Caco-2 (cell line): ENCODE results near the gene SYTL2. TPM values are rescaled to one million over a fixed set of nuclear protein-coding genes. Genes with fewer than 3 reads are reported as not detected.

Source experiments
- BruUV-seq: library from RNA; stranded (reverse); fragments of 400-500 nt; replicated peaks from 2 replicates; lab custom pipeline; 2021; lab: Mats Ljungman, UMichigan
- CTCF ChIA-PET: fragments of 300-600 bp; sonication (Branson Sonifier 250); formaldehyde crosslinking; loops from one replicate; lab custom pipeline; 2022; ENCODE audit warnings: antibody characterized with exemption; lab: Charles Lee
- POLR2A ChIA-PET: fragments of 300-600 bp; sonication (Branson Sonifier 250); formaldehyde crosslinking; loops from one replicate; lab custom pipeline; 2022; ENCODE audit warnings: antibody characterized with exemption; lab: Charles Lee
- DNase-seq, 2 experiments: peaks; one replicate each; pipeline versions ENCODE4 v3.0.0 to v3.0.0-alpha.2; 2020 to 2022
- H3K27me3 ChIP-seq: replicated peaks from 2 replicates; pipeline ENCODE4 v1.6.0; 2011; ENCODE audit warnings: low read length; ENCODE audit not compliant: control insufficient read depth, insufficient read depth
- H3K36me3 ChIP-seq: 2 replicates; pipeline ENCODE4 v1.5.1; 2011; ENCODE audit warnings: low read length; ENCODE audit not compliant: control insufficient read depth, insufficient read depth
- H3K4me1 ChIP-seq: fragments of 250-450 bp; sonication (Bioruptor Pico); 2 replicates; pipeline ENCODE4 v1.5.1; 2020; ENCODE audit warnings: mild to moderate bottlenecking
- H3K4me3 ChIP-seq: 2 replicates; pipeline ENCODE4 v1.5.1; 2011; ENCODE audit warnings: low read depth, mild to moderate bottlenecking, control low read depth, low read length
- H3K9me3 ChIP-seq: fragments of 250-450 bp; sonication (Bioruptor Pico); 2 replicates; pipeline ENCODE4 v1.5.1; 2020; ENCODE audit warnings: mild to moderate bottlenecking, moderate library complexity
- H3K27ac Mint-ChIP-seq: one replicate; pipeline ENCODE4 v1.8.0; 2022; ENCODE audit warnings: mixed read lengths; ENCODE audit not compliant: unreplicated experiment
- H3K27me3 Mint-ChIP-seq: one replicate; pipeline ENCODE4 v1.8.0; 2022; ENCODE audit warnings: mixed read lengths; ENCODE audit not compliant: insufficient read depth, unreplicated experiment
- H3K36me3 Mint-ChIP-seq: one replicate; pipeline ENCODE4 v1.8.0; 2022; ENCODE audit warnings: mild to moderate bottlenecking, mixed read lengths; ENCODE audit not compliant: insufficient read depth, unreplicated experiment
- H3K4me1 Mint-ChIP-seq: one replicate; pipeline ENCODE4 v1.8.0; 2022; ENCODE audit warnings: low read depth, mixed read lengths; ENCODE audit not compliant: unreplicated experiment
- H3K4me3 Mint-ChIP-seq: one replicate; pipeline ENCODE4 v1.8.0; 2022; ENCODE audit warnings: mild to moderate bottlenecking, moderate library complexity, mixed read lengths; ENCODE audit not compliant: unreplicated experiment
- H3K9me3 Mint-ChIP-seq: one replicate; pipeline ENCODE4 v1.8.0; 2022; ENCODE audit warnings: mixed read lengths; ENCODE audit not compliant: unreplicated experiment
- intact Hi-C: fragments of 100-400 bp; cut with micrococcal nuclease; formaldehyde crosslinking; loops from one replicate; pipeline ENCODE4 v1.10.0; 2022; ENCODE audit not compliant: unreplicated experiment
- total RNA-seq: library from RNA; stranded (reverse); gene quantifications from 2 replicates; pipeline ENCODE4 v1.2.3, GENCODE V29; 2022
- TF ChIP-seq, protein P1 (sequence below), 2 experiments: fragments of 200-600 bp in 1 of 2; IDR thresholded peaks; 1 replicate in 1 of 2; 2 replicates in 1 of 2; pipeline versions ENCODE4 v1.5.1 to v1.8.0; 2011 to 2022; ENCODE audit warnings: antibody characterized with exemption in 1 of 2, control low read depth in 1 of 2, inconsistent platforms in 1 of 2, low read depth in 1 of 2, low read length in 1 of 2, mild to moderate bottlenecking in 1 of 2, moderate library complexity in 1 of 2; ENCODE audit not compliant: insufficient read depth in 1 of 2, severe bottlenecking in 1 of 2, unreplicated experiment in 1 of 2

The SYTL2 gene
- total RNA-seq, 1 experiment from 2014 or later, result 110 TPM

DNA sequence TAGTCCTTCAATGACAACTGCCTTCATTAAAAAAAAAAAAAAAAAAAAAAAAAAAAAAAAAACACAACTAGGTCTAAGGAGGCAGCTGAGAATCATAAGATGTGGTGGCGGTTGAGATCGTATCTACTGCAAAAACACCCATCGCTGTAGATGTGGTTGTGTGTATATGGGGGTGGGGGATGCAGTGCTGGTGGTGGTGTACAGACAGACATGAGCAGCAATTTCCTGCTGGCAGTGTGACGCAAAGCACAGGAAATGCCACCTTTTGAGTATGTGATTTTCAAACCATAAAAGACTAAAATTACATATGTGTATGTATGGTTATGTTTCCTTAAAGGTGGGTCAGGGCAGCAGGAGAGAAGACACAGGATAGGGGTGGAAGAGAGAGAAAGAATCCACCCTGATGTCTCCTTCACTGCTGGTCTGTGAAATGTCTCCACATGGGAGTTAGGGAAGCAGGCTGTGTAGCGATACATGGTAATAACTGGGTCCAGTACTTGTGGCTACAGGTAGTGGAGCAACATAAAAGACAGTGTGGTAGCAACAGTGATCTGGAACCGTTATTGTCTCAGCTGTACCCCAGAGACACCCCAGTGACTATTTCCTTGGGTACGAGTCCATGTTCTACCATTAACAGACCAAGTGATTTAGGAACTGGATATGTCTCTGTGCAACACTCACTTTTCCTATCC is 57.9 kb downstream of the SYTL2 start:
- Mint-ChIP-seq H3K9me3 (no peaks in the 10 kb centered on the region), H3K4me1 (peaks cover 23% of the 10 kb centered on the region), H3K27me3 (no peaks in the 10 kb centered on the region), H3K4me3 (no peak overlapping the region), H3K36me3 (peaks cover 52% of the 10 kb centered on the region), H3K27ac (no peak overlapping the region)
- POLR2A ChIA-PET, result no interaction called here
- peaks cover 3% of the 10 kb centered on the region for H3K36me3 ChIP-seq
- intact Hi-C loops, result no loop called here
- TF ChIP-seq, protein P1, sequence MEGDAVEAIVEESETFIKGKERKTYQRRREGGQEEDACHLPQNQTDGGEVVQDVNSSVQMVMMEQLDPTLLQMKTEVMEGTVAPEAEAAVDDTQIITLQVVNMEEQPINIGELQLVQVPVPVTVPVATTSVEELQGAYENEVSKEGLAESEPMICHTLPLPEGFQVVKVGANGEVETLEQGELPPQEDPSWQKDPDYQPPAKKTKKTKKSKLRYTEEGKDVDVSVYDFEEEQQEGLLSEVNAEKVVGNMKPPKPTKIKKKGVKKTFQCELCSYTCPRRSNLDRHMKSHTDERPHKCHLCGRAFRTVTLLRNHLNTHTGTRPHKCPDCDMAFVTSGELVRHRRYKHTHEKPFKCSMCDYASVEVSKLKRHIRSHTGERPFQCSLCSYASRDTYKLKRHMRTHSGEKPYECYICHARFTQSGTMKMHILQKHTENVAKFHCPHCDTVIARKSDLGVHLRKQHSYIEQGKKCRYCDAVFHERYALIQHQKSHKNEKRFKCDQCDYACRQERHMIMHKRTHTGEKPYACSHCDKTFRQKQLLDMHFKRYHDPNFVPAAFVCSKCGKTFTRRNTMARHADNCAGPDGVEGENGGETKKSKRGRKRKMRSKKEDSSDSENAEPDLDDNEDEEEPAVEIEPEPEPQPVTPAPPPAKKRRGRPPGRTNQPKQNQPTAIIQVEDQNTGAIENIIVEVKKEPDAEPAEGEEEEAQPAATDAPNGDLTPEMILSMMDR (IDR thresholded peaks at IDR 0.05; ENCODE audit: insufficient read depth in 1 of 2, low read depth in 1 of 2, low read length in 1 of 2, severe bottlenecking in 1 of 2, unreplicated experiment in 1 of 2), result no peak
- no peaks in the 10 kb centered on the region for H3K27me3 ChIP-seq
- H3K9me3 ChIP-seq, result no peaks in the 10 kb centered on the region
- no peak for DNase-seq
- no TSS peak for BruUV-seq
- CTCF ChIA-PET, result no interaction called here
- no peaks in the 10 kb centered on the region; the same call in 1 of the 2 replicates for H3K4me1 ChIP-seq
- no peak overlapping the region for H3K4me3 ChIP-seq

DNA sequence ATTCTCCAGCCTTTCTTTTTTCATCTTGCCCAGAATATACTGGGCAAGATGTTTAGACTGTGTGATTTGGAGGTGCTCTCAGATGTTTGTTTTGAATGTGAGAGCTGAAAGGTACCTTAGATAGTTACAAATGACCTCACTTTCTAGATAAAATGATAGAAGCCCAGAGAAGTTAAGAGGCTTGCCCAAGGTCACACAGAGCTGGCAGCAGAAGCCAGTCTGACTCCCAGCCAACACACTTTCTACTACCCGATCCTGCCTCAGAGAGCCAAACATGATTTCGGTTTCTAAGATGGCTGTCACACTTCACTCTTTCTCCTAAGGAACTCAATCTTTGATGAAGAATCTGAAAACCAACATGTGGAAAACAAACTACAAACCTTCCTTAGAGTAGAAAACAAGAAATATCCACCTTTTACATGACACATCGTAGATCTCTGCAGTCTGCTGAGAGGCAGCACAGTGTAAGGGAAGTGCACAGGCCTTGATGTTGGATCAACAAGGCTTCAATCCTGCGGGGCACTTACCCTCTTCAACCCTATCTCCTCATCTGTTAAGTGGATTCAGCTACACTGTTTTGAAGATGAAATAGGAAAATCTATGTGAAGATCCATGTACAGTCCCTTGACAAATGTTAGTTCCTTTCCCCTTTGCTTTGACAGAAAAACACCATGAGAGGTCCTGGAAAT is 58.6 kb downstream of the SYTL2 start:
- Mint-ChIP-seq H3K4me1 (peaks cover 20% of the 10 kb centered on the region), H3K9me3 (no peaks in the 10 kb centered on the region), H3K27ac (no peak overlapping the region), H3K36me3 (peaks cover 48% of the 10 kb centered on the region), H3K27me3 (no peaks in the 10 kb centered on the region), H3K4me3 (no peak overlapping the region)
- no peaks in the 10 kb centered on the region; the same call in 1 of the 2 replicates for H3K4me1 ChIP-seq
- ChIA-PET CTCF (no interaction called here), POLR2A (no interaction called here)
- intact Hi-C loops, result no loop called here
- peaks cover 3% of the 10 kb centered on the region for H3K36me3 ChIP-seq
- no peaks in the 10 kb centered on the region for H3K27me3 ChIP-seq
- TF ChIP-seq, protein P1 (IDR thresholded peaks at IDR 0.05; ENCODE audit: insufficient read depth in 1 of 2, low read depth in 1 of 2, low read length in 1 of 2, severe bottlenecking in 1 of 2, unreplicated experiment in 1 of 2), result no peak
- DNase-seq, result no peak
- H3K4me3 ChIP-seq, result no peak overlapping the region
- H3K9me3 ChIP-seq, result no peaks in the 10 kb centered on the region
- BruUV-seq, result no TSS peak

DNA sequence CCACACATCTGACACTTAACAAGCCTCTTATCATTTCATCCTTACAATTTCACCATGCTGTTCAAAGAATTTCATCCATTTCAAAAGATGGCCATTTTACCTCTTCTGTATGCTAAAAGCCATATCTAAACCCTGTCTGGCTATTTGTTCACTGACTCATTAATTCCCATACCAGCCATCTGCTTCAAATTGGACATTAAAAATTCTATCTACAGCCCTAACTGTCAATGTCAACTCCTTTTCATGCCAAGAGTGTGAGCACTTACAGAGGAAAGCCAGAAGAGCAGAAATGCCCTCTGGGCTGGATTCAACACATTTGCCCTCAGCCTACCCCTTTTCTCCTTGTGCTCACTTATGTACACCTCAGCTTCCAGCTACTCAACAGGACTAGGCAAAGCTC is 59.2 kb downstream of the SYTL2 start:
- intact Hi-C loops, result no loop called here
- Histone ChIP-seq H3K36me3 (peaks cover 3% of the 10 kb centered on the region), H3K27me3 (no peaks in the 10 kb centered on the region), H3K9me3 (no peaks in the 10 kb centered on the region), H3K4me1 (no peaks in the 10 kb centered on the region; the same call in 1 of the 2 replicates), H3K4me3 (no peak overlapping the region)
- DNase-seq, result no peak
- H3K27ac Mint-ChIP-seq, result no peak overlapping the region
- peaks cover 46% of the 10 kb centered on the region for H3K36me3 Mint-ChIP-seq
- no peaks in the 10 kb centered on the region for H3K27me3 Mint-ChIP-seq
- POLR2A ChIA-PET, result no interaction called here
- no peaks in the 10 kb centered on the region for H3K9me3 Mint-ChIP-seq
- CTCF ChIA-PET, result no interaction called here
- no peak overlapping the region for H3K4me3 Mint-ChIP-seq
- TF ChIP-seq, protein P1 (IDR thresholded peaks at IDR 0.05; ENCODE audit: insufficient read depth in 1 of 2, low read depth in 1 of 2, low read length in 1 of 2, severe bottlenecking in 1 of 2, unreplicated experiment in 1 of 2), result no peak
- BruUV-seq, result no TSS peak
- H3K4me1 Mint-ChIP-seq, result peaks cover 19% of the 10 kb centered on the region
